Effector memory CD8-positive, alpha-beta T cell (primary cell): ENCODE results near the gene COPS9.

ENCODE experiments used
- ATAC-seq: fragments of 150-1000 bp; cut with Tn5 transposase; replicated peaks from 2 replicates; pipeline ENCODE4 v1.10.0; 2021; ENCODE audit warnings: mild to moderate bottlenecking, moderate library complexity
- DNase-seq, 3 experiments: peaks; one replicate each; pipeline ENCODE4 v3.0.0; 2021
- H3K27ac Mint-ChIP-seq, 2 donors: one replicate each; pipeline ENCODE4 v1.8.0; 2022; ENCODE audit warnings: mild to moderate bottlenecking in 2 of 2, mixed read lengths in 2 of 2, moderate library complexity in 2 of 2
- H3K27me3 Mint-ChIP-seq, 2 donors: one replicate each; pipeline ENCODE4 v1.8.0; 2022; ENCODE audit warnings: mixed read lengths in 2 of 2
- H3K36me3 Mint-ChIP-seq: one replicate; pipeline ENCODE4 v1.8.0; 2022; ENCODE audit warnings: mild to moderate bottlenecking, moderate library complexity, mixed read lengths; ENCODE audit not compliant: insufficient read depth
- H3K4me1 Mint-ChIP-seq, 2 donors: one replicate each; pipeline ENCODE4 v1.8.0; 2022; ENCODE audit warnings: low read depth in 2 of 2, mixed read lengths in 2 of 2
- H3K4me3 Mint-ChIP-seq, 2 donors: one replicate each; pipeline ENCODE4 v1.8.0; 2022; ENCODE audit warnings: mild to moderate bottlenecking in 2 of 2, mixed read lengths in 2 of 2, moderate library complexity in 2 of 2
- H3K9me3 Mint-ChIP-seq, 2 donors: one replicate each; pipeline ENCODE4 v1.8.0; 2022; ENCODE audit warnings: mixed read lengths in 2 of 2
- total RNA-seq, 9 experiments: gene quantifications; one replicate each; lab custom pipeline; 2026; lab: John Stamatoyannopoulos, UW

COPS9 gene
- 13.4 to 39.4 (median 34.9) reads per million in 9 experiments for total RNA-seq

DNA sequence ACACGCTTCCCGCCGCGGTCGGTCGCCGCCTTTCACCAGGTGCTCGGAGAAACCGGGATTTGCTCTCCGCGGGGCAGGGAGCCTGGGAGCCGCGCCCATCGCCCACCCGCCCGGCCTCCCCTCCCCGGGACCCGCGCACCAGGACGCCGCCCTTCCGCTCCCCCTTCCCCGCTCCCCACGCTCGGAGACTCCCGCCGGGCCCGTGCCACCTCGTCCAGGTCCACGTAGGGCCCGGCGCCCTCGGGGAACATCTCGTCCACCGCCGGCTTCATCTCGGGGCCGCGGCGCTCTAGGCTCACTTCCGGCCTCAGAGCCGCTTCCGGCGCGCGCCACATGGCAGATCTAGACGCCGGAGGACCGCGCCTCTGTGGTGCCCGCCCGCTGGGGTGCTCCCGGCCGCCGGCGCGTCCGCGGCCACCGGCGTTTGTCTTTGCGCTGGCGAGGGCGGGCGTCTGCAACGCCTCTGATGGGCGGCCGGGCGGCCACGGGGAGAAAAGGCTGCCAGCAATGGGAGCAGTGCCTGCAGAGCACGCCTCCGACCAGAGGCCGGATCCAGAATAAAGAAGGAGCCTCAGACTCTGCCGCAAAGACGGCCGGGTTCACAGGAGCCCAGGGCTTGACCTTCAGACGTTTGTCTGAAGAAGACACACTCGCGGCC, at the start of gene COPS9:
Gene COPS9 (minus strand): TSS at position 293 of the 658 bp plus-strand sequence. CDS start 21 bp downstream, at position 272.
- peaks cover 23 to 25% of the 10 kb centered on the region in 2 donors for H3K4me1 Mint-ChIP-seq

DNA sequence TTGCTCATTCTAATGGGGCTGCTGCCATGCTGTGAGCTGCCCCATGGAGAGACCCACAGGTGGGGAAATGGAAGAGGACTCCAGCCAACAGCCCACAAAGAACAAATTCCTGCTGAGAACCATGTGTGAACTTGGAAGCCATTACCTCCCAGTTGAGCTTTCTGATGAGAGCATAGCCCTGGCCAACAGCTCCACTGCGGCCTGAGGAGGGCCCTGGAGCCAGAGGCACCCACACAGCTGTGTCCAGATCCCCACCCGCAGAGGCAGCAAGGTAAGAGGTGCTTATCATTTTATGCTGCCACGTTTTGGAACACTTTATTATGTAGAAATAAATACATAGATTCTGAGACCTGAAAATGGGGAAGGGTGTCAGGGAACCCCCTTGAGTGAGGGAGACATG, 48.6 kb upstream of the COPS9 start:
- no peaks in the 10 kb centered on the region for H3K36me3 Mint-ChIP-seq
- H3K27me3 Mint-ChIP-seq: peaks cover 47 to 80% of the 10 kb centered on the region in 2 donors
- no peaks in the 10 kb centered on the region for H3K9me3 Mint-ChIP-seq
- no peak for ATAC-seq
- H3K27ac Mint-ChIP-seq: no peak overlapping the region
- DNase-seq: no peak
- H3K4me1 Mint-ChIP-seq: no peaks in the 10 kb centered on the region
- no peak overlapping the region for H3K4me3 Mint-ChIP-seq

More for the DNA sequence above, at the start of gene COPS9:
- H3K9me3 Mint-ChIP-seq: no peaks in the 10 kb centered on the region
- peak; percentile 81 to 88 (median 88) for DNase-seq
- peaks cover 24% of the 10 kb centered on the region for H3K36me3 Mint-ChIP-seq
- peak within 1 kb of the TSS; percentile 92 to 96 for H3K27ac Mint-ChIP-seq
- H3K4me3 Mint-ChIP-seq: peak within 1 kb of the TSS; percentile 90 to 93
- peaks cover 0 to 7% of the 10 kb centered on the region in 2 donors for H3K27me3 Mint-ChIP-seq
- peak; percentile 98 for ATAC-seq

- Mint-ChIP-seq H3K4me3 (no peak overlapping the region), H3K9me3 (no peaks in the 10 kb centered on the region), H3K27me3 (peaks cover 47 to 86% of the 10 kb centered on the region in 2 donors), H3K27ac (no peak overlapping the region), H3K36me3 (no peaks in the 10 kb centered on the region), H3K4me1 (no peaks in the 10 kb centered on the region)
- DNase-seq (no peak), ATAC-seq (no peak)
Observed at GRCh38 chr2:240183875-240184590, 47.9 kb upstream of the COPS9 start.

- Mint-ChIP-seq H3K4me1 (no peaks in the 10 kb centered on the region), H3K27ac (no peak overlapping the region), H3K4me3 (no peak overlapping the region), H3K36me3 (no peaks in the 10 kb centered on the region), H3K27me3 (peaks cover 55 to 93% of the 10 kb centered on the region in 2 donors), H3K9me3 (no peaks in the 10 kb centered on the region)
- no peak for DNase-seq
- no peak for ATAC-seq
Observed at GRCh38 chr2:240183006-240183874, 47.1 kb upstream of the COPS9 start.

DNA sequence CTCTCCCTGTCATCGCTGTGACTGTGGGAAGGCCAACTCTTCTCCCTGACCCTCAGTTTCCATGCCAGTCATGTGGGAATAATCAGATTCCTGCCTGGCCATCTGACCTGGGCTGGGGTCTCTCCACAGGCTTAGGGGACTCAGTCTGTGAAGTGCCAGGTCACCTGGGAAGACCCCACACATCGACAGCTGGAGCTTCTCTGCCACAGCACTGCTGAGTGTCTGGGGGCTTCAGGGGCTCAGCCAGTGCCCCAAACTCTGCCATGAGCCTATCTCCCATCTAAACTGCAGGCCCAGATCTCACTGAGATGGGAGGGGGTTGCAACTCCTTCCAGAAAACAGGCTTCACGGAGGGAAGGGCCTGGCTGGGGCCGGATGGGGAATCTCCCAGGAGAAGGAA, 46.4 kb upstream of the COPS9 start:
- peaks cover 60 to 93% of the 10 kb centered on the region in 2 donors for H3K27me3 Mint-ChIP-seq
- H3K27ac Mint-ChIP-seq: no peak overlapping the region
- H3K4me3 Mint-ChIP-seq: no peak overlapping the region
- no peaks in the 10 kb centered on the region for H3K36me3 Mint-ChIP-seq
- no peak for ATAC-seq
- no peaks in the 10 kb centered on the region for H3K9me3 Mint-ChIP-seq
- DNase-seq: no peak
- H3K4me1 Mint-ChIP-seq: no peaks in the 10 kb centered on the region

- peaks cover 64 to 94% of the 10 kb centered on the region in 2 donors for H3K27me3 Mint-ChIP-seq
- H3K36me3 Mint-ChIP-seq: no peaks in the 10 kb centered on the region
- no peak for DNase-seq
- H3K9me3 Mint-ChIP-seq: no peaks in the 10 kb centered on the region
- H3K27ac Mint-ChIP-seq: no peak overlapping the region
- no peak overlapping the region for H3K4me3 Mint-ChIP-seq
- no peak for ATAC-seq
- no peaks in the 10 kb centered on the region for H3K4me1 Mint-ChIP-seq
Observed at GRCh38 chr2:240182001-240182400, 45.9 kb upstream of the COPS9 start.

DNA sequence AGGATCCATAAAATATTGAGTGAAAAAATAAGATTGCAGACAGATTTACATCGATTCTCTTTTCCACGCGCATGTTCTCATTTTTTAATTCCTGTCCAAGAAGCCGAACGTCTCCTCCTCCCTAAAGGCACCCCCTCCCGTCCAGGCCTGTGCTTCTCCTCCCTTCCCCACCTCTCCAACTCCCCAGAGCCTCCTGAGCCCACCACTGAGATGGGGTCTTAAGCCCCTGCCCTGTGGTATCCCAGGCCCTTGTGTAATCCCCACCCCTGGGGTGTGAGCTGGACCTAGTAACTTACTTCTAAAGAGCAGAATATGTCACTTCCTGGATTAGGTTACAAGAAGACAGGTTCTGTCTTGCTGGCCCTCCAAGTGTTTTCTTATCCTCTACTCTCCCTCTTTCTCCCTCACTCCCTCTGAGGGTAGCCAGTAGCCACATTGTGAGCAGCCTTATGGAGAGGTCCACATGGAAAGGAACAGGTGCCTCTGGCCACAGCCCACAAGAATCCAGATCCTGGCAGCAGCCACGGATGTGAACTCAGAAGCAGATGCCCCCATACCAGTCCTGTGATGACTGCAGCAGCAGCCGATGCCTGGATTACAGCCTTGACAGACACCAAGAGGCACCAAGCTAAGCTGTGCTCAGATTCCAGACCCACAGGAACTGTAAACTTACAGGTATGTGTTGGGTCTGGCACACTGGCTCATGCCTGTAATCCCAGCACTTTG, 44.0 kb upstream of the COPS9 start:
- H3K27ac Mint-ChIP-seq: no peak overlapping the region
- H3K4me1 Mint-ChIP-seq: no peaks in the 10 kb centered on the region
- no peak overlapping the region for H3K4me3 Mint-ChIP-seq
- peaks cover 60 to 94% of the 10 kb centered on the region in 2 donors for H3K27me3 Mint-ChIP-seq
- DNase-seq (no peak), ATAC-seq (no peak)
- H3K9me3 Mint-ChIP-seq: no peaks in the 10 kb centered on the region
- H3K36me3 Mint-ChIP-seq: no peaks in the 10 kb centered on the region

GRCh38 chr2:240179186-240179815, 43.2 kb upstream of the COPS9 start:
- Mint-ChIP-seq H3K27ac (no peak overlapping the region), H3K36me3 (no peaks in the 10 kb centered on the region), H3K4me3 (no peak overlapping the region), H3K9me3 (no peaks in the 10 kb centered on the region), H3K27me3 (peaks cover 58 to 96% of the 10 kb centered on the region in 2 donors), H3K4me1 (no peaks in the 10 kb centered on the region)
- no peak for ATAC-seq
- no peak for DNase-seq

DNA sequence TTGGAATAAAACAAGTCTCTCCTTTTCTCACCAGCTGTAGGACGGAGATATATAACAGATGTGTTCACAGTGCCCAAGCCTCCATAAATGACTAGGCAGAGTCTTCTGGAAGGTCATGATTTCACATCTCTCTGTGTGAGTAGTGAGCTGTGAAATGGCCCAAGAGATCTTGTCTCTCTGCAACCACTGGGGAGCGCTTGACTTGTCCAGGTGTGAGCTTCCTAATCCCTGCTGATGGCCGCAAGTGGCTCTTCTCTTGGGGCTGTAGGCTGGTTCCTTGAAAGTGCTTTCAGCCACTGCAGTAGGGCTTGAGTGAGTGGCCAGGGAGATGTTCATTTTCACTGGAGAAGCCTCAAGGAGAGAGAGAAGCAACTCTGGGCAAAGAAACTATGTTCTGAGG, 42.5 kb upstream of the COPS9 start:
- Mint-ChIP-seq H3K9me3 (no peaks in the 10 kb centered on the region), H3K36me3 (no peaks in the 10 kb centered on the region), H3K4me1 (no peaks in the 10 kb centered on the region), H3K27me3 (peaks cover 60 to 88% of the 10 kb centered on the region in 2 donors), H3K4me3 (no peak overlapping the region), H3K27ac (no peak overlapping the region)
- ATAC-seq: no peak
- DNase-seq: no peak

DNA sequence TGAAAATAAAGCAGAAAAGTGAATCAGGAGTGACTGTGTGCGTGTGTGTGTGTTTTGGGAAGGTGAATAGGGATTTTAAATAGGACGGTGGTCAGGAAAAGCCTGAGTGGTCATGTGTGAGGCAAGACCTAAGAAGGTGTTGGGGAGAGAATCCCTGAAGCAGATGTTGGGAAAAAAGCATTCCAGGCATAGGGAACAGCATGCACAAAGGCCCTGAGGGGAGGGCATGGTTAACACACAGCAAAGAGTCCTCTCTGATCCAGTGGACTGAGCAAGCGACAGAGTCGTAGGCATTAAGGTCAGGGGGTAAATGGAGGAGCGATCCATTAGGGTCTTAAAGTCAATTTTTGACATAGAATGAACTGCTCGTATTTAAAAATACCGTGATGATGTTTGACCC, 38.4 kb upstream of the COPS9 start:
- no peak overlapping the region for H3K27ac Mint-ChIP-seq
- no peaks in the 10 kb centered on the region for H3K4me1 Mint-ChIP-seq
- no peak for ATAC-seq
- no peak overlapping the region for H3K4me3 Mint-ChIP-seq
- peaks cover 57 to 69% of the 10 kb centered on the region in 2 donors for H3K27me3 Mint-ChIP-seq
- H3K36me3 Mint-ChIP-seq: no peaks in the 10 kb centered on the region
- no peaks in the 10 kb centered on the region for H3K9me3 Mint-ChIP-seq
- DNase-seq: no peak

DNA sequence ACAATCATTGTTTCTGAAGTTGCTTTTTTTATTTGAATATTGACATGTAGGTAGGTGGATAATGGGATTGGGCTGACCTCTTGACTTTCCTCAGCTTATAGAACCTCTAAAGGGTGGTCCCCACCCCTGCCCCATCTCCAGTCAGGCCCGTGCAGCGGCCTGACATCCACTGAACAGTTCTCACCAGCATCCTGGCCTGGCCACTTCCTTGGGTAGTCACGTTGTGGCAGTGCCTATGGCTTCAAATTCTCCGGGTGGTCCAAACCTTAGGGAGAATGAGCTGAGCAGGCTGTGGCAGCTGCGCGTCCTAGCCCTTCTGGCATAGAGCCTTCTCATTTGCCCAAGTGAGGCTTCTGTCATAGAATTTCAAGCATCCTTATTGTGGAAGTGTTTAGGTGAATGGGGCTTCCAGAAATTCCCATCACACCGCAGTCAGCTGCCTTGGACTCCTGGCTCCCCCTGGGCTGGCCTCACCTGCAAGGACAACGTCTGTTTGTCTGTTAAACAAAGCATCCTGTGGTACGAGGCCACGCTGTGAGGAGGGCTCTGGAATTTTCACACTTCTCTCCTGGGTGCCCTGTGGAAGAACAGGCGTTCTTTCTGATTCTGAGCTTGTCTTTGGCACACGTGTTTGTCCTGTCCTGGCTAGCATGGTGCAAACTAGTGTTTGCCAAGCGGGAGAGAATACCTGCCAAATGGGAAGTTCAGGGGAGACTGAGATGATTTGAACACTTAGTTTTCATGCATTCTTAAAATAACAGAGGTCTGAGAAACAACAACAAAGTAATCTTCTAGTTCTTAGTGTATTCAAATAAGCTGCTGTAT, 36.2 kb upstream of the COPS9 start:
- DNase-seq (no peak), ATAC-seq (no peak)
- Mint-ChIP-seq H3K27me3 (peaks cover 41 to 68% of the 10 kb centered on the region in 2 donors), H3K4me3 (no peak overlapping the region), H3K36me3 (no peaks in the 10 kb centered on the region), H3K27ac (no peak overlapping the region), H3K9me3 (no peaks in the 10 kb centered on the region), H3K4me1 (no peaks in the 10 kb centered on the region)

DNA sequence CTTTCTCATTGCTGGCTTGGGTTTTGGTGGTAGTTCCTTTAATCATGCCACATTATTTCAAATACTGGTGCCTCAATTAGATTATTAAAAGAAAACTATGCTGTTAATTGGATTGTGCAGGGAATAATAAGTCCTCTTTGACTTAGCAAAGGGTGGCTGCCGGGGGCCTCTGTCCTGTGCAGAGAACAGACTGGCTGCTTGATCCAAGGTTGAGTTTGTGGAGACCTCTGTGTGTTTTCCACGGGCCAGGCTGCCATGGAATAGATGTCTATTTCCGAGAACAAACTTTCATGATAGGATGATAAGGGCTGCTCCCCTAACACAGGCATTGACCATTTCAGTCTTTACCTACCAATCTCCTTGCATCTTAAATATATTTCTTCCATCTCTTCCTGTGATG, 34.8 kb upstream of the COPS9 start:
- no peaks in the 10 kb centered on the region for H3K4me1 Mint-ChIP-seq
- no peaks in the 10 kb centered on the region for H3K36me3 Mint-ChIP-seq
- H3K27ac Mint-ChIP-seq: no peak overlapping the region
- H3K9me3 Mint-ChIP-seq: no peaks in the 10 kb centered on the region
- H3K27me3 Mint-ChIP-seq: peaks cover 35 to 65% of the 10 kb centered on the region in 2 donors
- DNase-seq (no peak), ATAC-seq (no peak)
- H3K4me3 Mint-ChIP-seq: no peak overlapping the region
